ENCODE results near the gene ACY1.

- TF ChIP-seq CTCF (IDR thresholded peaks at IDR 0.05; ENCODE audit: low read depth, low read length, poor library complexity, severe bottlenecking) (no peak), EZH2phosphoT487 (IDR thresholded peaks at IDR 0.05; ENCODE audit: borderline replicate concordance, low read length) (no peak)
These were observed 36.0 kb upstream of the ACY1 start for GRCh38 chr3:51947215-51947900.
